Peyer's patch (tissue), 4 donors: ENCODE measurements around the gene SERPINB1. TPM values are rescaled to one million over a fixed set of nuclear protein-coding genes. Genes with fewer than 3 reads are reported as not detected.
A peak's percentile ranks its signal among the peaks of the same experiment; 100 is the strongest.

Experiments used
- DNase-seq, 3 donors: peaks; one replicate each; pipeline ENCODE4 v3.0.0-alpha.2; 2017 to 2019
- H3K27ac ChIP-seq, 4 donors: fragments of 200-600 bp; sonication (generic); one replicate each; pipeline ENCODE4 v1.5.1; 2016 to 2019
- H3K27me3 ChIP-seq, 2 donors: fragments of 200-600 bp; sonication (generic); one replicate each; pipeline ENCODE4 v1.5.1; 2019
- H3K36me3 ChIP-seq, 3 donors: fragments of 200-600 bp; sonication (generic); one replicate each; pipeline ENCODE4 v1.5.1; 2016 to 2019
- H3K4me1 ChIP-seq, 4 donors: fragments of 200-600 bp; sonication (generic); one replicate each; pipeline ENCODE4 v1.5.1; 2016 to 2019
- H3K4me3 ChIP-seq, 4 donors: fragments of 200-600 bp; sonication (generic); 1 replicate in 3 of 4; 2 replicates in 1 of 4; pipeline ENCODE4 v1.5.1; 2016 to 2019; ENCODE audit warnings: mild to moderate bottlenecking in 1 of 4
- H3K9me3 ChIP-seq, 4 donors: fragments of 200-600 bp; sonication (generic); one replicate each; pipeline ENCODE4 v1.5.1; 2016 to 2019; ENCODE audit warnings: mild to moderate bottlenecking in 1 of 4
- POLR2A ChIP-seq, 2 donors: fragments of 450-650 bp; IDR thresholded peaks; one replicate each; pipeline ENCODE4 v1.5.1; 2017; ENCODE audit warnings: antibody characterized with exemption in 2 of 2, mild to moderate bottlenecking in 2 of 2, moderate library complexity in 2 of 2
- total RNA-seq, 4 donors: library from RNA; depleted of rRNA; stranded (reverse); fragments of >200 nt; gene quantifications; one replicate each; pipeline ENCODE4 v1.1.0, GENCODE V29; 2016
- TF ChIP-seq, protein P1 (sequence below), 6 experiments: fragments of 450-650 bp in 4 of 6; fragments of 200-600 bp in 2 of 6; sonication (generic) in 1 of 6; IDR thresholded peaks; one replicate each; pipeline ENCODE4 v1.5.1; 2017 to 2019; ENCODE audit warnings: antibody characterized with exemption in 6 of 6, mild to moderate bottlenecking in 3 of 6, moderate library complexity in 1 of 6

SERPINB1 gene
- total RNA-seq, result 100 to 1,000 TPM in 1 of 4 donors, 10 to 100 TPM in 3; 58.6 to 122 (median 86.4) TPM

- peak within 1 kb of the TSS; percentile 91 to 99 (median 96) for H3K27ac ChIP-seq
- H3K27me3 ChIP-seq, result no peaks in the 10 kb centered on the region
- H3K9me3 ChIP-seq, result no peaks in the 10 kb centered on the region
- H3K4me1 ChIP-seq, result peaks cover 0 to 36% (median 10%) of the 10 kb centered on the region in 4 donors
- peak; percentile 89 to 97 (median 96) for DNase-seq
- TF ChIP-seq, protein P1, sequence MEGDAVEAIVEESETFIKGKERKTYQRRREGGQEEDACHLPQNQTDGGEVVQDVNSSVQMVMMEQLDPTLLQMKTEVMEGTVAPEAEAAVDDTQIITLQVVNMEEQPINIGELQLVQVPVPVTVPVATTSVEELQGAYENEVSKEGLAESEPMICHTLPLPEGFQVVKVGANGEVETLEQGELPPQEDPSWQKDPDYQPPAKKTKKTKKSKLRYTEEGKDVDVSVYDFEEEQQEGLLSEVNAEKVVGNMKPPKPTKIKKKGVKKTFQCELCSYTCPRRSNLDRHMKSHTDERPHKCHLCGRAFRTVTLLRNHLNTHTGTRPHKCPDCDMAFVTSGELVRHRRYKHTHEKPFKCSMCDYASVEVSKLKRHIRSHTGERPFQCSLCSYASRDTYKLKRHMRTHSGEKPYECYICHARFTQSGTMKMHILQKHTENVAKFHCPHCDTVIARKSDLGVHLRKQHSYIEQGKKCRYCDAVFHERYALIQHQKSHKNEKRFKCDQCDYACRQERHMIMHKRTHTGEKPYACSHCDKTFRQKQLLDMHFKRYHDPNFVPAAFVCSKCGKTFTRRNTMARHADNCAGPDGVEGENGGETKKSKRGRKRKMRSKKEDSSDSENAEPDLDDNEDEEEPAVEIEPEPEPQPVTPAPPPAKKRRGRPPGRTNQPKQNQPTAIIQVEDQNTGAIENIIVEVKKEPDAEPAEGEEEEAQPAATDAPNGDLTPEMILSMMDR (IDR thresholded peaks at IDR 0.05), result peak in 2 of 6 experiments; percentile 5 to 17
- TF ChIP-seq POLR2A (IDR thresholded peaks at IDR 0.05), result peak; percentile 89 to 92
- H3K36me3 ChIP-seq, result peaks cover 0 to 19% (median 0%) of the 10 kb centered on the region in 3 donors
- peak within 1 kb of the TSS; percentile 67 to 77 (median 68) for H3K4me3 ChIP-seq
Observed at GRCh38 chr6:2841264-2842138, at the start of gene SERPINB1. Gene SERPINB1 (minus strand): TSS chr6:2841863. CDS start chr6:2840586, 1,277 bp downstream.

- Histone ChIP-seq H3K27me3 (no peaks in the 10 kb centered on the region), H3K27ac (peak overlapping the region; percentile 3 to 76 (median 38)), H3K4me1 (no peaks in the 10 kb centered on the region), H3K36me3 (peaks cover 0 to 50% (median 0%) of the 10 kb centered on the region in 3 donors), H3K9me3 (no peaks in the 10 kb centered on the region), H3K4me3 (peak overlapping the region in 1 of 4 donors; percentile 19)
- TF ChIP-seq POLR2A (IDR thresholded peaks at IDR 0.05), result no peak
- no peak for DNase-seq
Observed at GRCh38 chr6:2890976-2891767, 49.5 kb upstream of the SERPINB1 start.

DNA sequence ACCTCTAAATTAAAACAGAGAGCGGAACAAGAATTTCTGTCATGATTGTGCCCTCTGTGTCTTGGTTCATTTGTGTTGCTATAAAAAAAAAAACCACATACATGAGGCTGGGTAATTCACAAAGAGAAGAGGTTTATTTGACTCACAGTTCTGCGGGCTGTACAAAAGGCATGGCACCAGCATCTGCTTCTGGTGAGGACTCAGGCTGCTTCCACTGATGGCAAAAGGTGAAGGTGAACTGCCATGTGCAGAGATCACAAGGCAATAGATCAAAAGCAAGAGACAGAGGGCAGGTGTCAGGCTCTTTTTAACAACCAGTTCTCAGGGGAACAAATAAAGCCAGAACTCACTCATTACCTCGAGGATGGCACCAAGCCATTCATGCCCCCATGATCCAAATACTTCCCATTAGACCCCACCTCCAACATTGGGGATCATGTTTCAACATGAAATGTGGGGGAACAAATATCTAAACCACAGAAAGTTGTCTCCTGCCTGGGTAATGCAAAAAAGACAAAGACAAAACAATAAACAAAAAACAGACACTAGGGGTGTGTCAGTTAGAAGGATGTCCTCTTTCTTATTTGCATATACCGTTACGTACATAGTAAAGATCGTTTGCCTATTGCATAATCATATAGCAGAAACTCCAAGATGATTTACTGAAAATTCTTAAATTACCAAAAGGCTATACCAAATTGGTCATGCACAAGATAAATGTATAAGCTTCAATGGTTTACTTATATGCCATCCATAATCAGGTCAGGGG, 44.5 kb upstream of the SERPINB1 start:
- no peak for DNase-seq
- TF ChIP-seq, protein P1 (IDR thresholded peaks at IDR 0.05), result no peak
- TF ChIP-seq POLR2A (IDR thresholded peaks at IDR 0.05), result no peak

DNA sequence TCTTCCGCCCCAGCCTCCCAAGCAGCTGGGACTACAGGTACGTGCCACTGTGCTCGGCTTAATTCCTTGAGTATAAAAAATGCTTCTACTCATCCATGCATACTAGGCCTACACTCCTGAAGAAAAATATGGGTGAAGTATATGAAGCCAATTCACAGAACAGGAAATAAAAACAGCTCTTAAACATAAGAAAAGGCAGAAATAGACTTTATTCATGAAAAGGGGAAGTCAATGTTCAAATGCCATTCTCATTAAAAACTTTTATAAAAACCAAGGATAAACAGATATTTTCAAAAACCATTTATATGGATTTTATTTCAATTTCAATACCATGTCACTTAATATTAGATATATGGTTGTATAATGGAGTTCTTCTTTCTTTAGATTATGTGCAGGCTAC, 43.1 kb upstream of the SERPINB1 start:
- TF ChIP-seq, protein P1 (IDR thresholded peaks at IDR 0.05), result no peak
- no peak for TF ChIP-seq POLR2A (IDR thresholded peaks at IDR 0.05)
- no peak for DNase-seq
- H3K9me3 ChIP-seq, result no peaks in the 10 kb centered on the region
- peak overlapping the region in 1 of 4 donors; percentile 40 for H3K27ac ChIP-seq
- H3K36me3 ChIP-seq, result peaks cover 0 to under 1% (median 0%) of the 10 kb centered on the region in 3 donors
- no peaks in the 10 kb centered on the region for H3K27me3 ChIP-seq
- H3K4me1 ChIP-seq, result peaks cover 0 to 8% (median 0%) of the 10 kb centered on the region in 4 donors
- no peak overlapping the region for H3K4me3 ChIP-seq

More for the DNA sequence above, 44.5 kb upstream of the SERPINB1 start:
- Histone ChIP-seq H3K36me3 (peaks cover 0 to 13% (median 0%) of the 10 kb centered on the region in 3 donors), H3K4me3 (no peak overlapping the region), H3K9me3 (no peaks in the 10 kb centered on the region), H3K4me1 (peaks cover 0 to under 1% (median 0%) of the 10 kb centered on the region in 4 donors), H3K27me3 (no peaks in the 10 kb centered on the region), H3K27ac (peak overlapping the region in 1 of 4 donors; percentile 19)

DNA sequence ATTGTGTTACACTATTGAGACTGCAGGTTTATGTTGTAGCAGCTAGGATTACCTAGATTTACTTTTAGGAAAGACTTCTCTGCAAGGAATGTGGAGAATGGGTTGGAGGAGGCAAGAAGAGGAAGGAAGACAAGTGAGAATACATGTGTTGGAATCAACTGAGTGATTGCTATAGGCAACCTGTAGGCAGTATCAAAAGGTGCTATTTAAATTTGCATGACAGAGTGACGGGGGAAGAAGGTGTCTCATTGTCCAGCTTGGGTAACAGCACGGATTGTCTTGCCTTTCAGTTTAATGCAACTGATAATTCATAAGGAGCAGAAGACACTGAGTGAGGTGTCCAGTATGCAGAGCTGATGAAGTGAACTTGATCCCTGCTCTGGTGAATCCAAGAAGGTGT, 42.0 kb upstream of the SERPINB1 start:
- TF ChIP-seq POLR2A (IDR thresholded peaks at IDR 0.05), result no peak
- TF ChIP-seq, protein P1 (IDR thresholded peaks at IDR 0.05), result no peak
- Histone ChIP-seq H3K9me3 (no peaks in the 10 kb centered on the region), H3K4me1 (peaks cover 0 to 8% (median 2%) of the 10 kb centered on the region in 4 donors), H3K27me3 (no peaks in the 10 kb centered on the region), H3K36me3 (no peaks in the 10 kb centered on the region), H3K27ac (no peak overlapping the region), H3K4me3 (no peak overlapping the region)
- no peak for DNase-seq
